Gastrocnemius medialis (tissue), 4 donors: Measurements from ENCODE around the gene RNF168. TPM values are rescaled to one million over a fixed set of nuclear protein-coding genes. Genes with fewer than 3 reads are reported as not detected.
"Not testable (repeated sequence)": the region's sequence is repeated elsewhere in the genome, so short reads cannot be mapped to it uniquely, and the experiment has no call there.

Experiments
- ATAC-seq, 2 donors: fragments of 150-250 bp; one replicate each; pipeline ENCODE4 v1.9.1; 2016
- DNase-seq, 2 donors: peaks; one replicate each; pipeline ENCODE4 v3.0.0-alpha.2; 2019
- H3K27ac ChIP-seq, 4 donors: fragments of 200-600 bp; sonication (generic); 1 replicate in 1 of 4; 2 replicates in 3 of 4; pipeline ENCODE4 v1.5.1; 2016 to 2018; ENCODE audit warnings: mild to moderate bottlenecking in 2 of 4, moderate library complexity in 1 of 4
- H3K27me3 ChIP-seq, 3 donors: fragments of 200-600 bp; sonication (generic) in 2 of 3; 1 replicate in 1 of 3; 2 replicates in 2 of 3; pipeline versions ENCODE4 v1.5.1 to v1.6.0; 2016 to 2019; ENCODE audit warnings: mild to moderate bottlenecking in 1 of 3, moderate library complexity in 1 of 3
- H3K36me3 ChIP-seq, 2 donors: fragments of 200-600 bp; sonication (generic) in 1 of 2; one replicate each; pipeline ENCODE4 v1.5.1; 2017 to 2018
- H3K4me1 ChIP-seq, 2 donors: fragments of 200-600 bp; sonication (generic) in 1 of 2; one replicate each; pipeline ENCODE4 v1.5.1; 2016 to 2017; ENCODE audit warnings: mild to moderate bottlenecking in 2 of 2
- H3K4me3 ChIP-seq, 4 donors: fragments of 200-600 bp; sonication (generic) in 3 of 4; 1 replicate in 1 of 4; 2 replicates in 3 of 4; pipeline ENCODE4 v1.5.1; 2016 to 2019; ENCODE audit warnings: mild to moderate bottlenecking in 2 of 4
- H3K9me3 ChIP-seq, 3 donors: fragments of 200-600 bp; sonication (generic) in 2 of 3; 1 replicate in 1 of 3; 2 replicates in 2 of 3; pipeline ENCODE4 v1.5.1; 2016 to 2019
- POLR2A ChIP-seq, 2 donors: fragments of 450-650 bp; IDR thresholded peaks; one replicate each; pipeline ENCODE4 v1.6.1; 2017; ENCODE audit warnings: antibody characterized with exemption in 2 of 2, mild to moderate bottlenecking in 2 of 2, moderate library complexity in 2 of 2
- in situ Hi-C, 4 donors: fragments of 200-750 bp; cut with MboI; loops; one replicate each; pipeline versions ENCODE4 v1.15.0 to v1.8.0; 2017; ENCODE audit warnings: low sequenced_read_pairs in 4 of 4
- intact Hi-C: fragments of 100-400 bp; cut with DNase I; formaldehyde crosslinking; loops from one replicate; pipeline ENCODE4 v1.15.1; 2023; ENCODE audit warnings: low total_unique reads
- total RNA-seq, 4 donors: library from RNA; depleted of rRNA; stranded (reverse); fragments of >200 nt; gene quantifications; one replicate each; pipeline versions ENCODE4 v1.1.0 to v1.2.3, GENCODE V29; 2016
- TF ChIP-seq, protein P1 (sequence below), 5 experiments: fragments of 450-650 bp in 3 of 5; fragments of 200-600 bp in 2 of 5; sonication (generic) in 2 of 5; IDR thresholded peaks in 4 of 5; conservative IDR thresholded peaks in 1 of 5; 1 replicate in 4 of 5; 2 replicates in 1 of 5; pipeline ENCODE4 v1.5.1; 2016 to 2019; ENCODE audit warnings: antibody characterized with exemption in 5 of 5, mild to moderate bottlenecking in 3 of 5, moderate library complexity in 3 of 5

RNF168 gene
- total RNA-seq, 4 donors from 2014 or later = 6.5 to 14.6 (median 11.0) TPM

GRCh38 chr3:196524527-196524926, 21.0 kb upstream of the RNF168 start:
- Histone ChIP-seq H3K36me3 (no peaks in the 10 kb centered on the region), H3K27me3 (no peaks in the 10 kb centered on the region), H3K4me3 (no peak overlapping the region), H3K4me1 (no peaks in the 10 kb centered on the region), H3K27ac (no peak overlapping the region), H3K9me3 (peaks cover 0 to 6% (median 4%) of the 10 kb centered on the region in 3 donors)
- no peak for DNase-seq
- in situ Hi-C loops (loop anchor here (5.0 to 25.0 kb wide), 3 partner anchors 267 to 437 kb away; partner anchors contain the start of gene TFRC (in 1 of the 4)), intact Hi-C loops (no loop called here)
- no peak for ATAC-seq
- TF ChIP-seq POLR2A (IDR thresholded peaks at IDR 0.05) = no peak
- TF ChIP-seq, protein P1, sequence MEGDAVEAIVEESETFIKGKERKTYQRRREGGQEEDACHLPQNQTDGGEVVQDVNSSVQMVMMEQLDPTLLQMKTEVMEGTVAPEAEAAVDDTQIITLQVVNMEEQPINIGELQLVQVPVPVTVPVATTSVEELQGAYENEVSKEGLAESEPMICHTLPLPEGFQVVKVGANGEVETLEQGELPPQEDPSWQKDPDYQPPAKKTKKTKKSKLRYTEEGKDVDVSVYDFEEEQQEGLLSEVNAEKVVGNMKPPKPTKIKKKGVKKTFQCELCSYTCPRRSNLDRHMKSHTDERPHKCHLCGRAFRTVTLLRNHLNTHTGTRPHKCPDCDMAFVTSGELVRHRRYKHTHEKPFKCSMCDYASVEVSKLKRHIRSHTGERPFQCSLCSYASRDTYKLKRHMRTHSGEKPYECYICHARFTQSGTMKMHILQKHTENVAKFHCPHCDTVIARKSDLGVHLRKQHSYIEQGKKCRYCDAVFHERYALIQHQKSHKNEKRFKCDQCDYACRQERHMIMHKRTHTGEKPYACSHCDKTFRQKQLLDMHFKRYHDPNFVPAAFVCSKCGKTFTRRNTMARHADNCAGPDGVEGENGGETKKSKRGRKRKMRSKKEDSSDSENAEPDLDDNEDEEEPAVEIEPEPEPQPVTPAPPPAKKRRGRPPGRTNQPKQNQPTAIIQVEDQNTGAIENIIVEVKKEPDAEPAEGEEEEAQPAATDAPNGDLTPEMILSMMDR (IDR thresholded peaks at IDR 0.05 in 4 of 5, conservative IDR thresholded peaks at IDR 0.05 in 1 of 5) = no peak

DNA sequence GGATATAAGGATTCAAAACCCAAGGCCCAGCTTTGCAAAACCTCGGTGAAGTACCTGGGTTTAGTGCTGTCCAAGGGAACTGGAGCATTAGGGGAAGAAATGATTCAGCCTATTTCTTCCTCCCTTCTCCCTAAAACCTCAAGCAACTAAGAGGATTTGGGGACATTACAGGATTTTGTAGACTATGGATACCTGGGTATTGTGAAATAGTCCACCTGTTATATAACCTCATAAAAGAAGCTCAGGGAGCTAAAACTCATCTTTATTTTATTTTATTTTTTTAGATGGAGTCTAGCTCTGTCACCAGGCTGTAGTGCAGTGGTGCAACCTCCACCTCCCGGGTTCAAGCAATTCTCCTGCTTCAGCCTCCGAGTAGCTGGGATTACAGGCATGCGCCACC, 20.3 kb upstream of the RNF168 start:
- intact Hi-C loops (no loop called here), in situ Hi-C loops (loop anchor here (5.0 to 25.0 kb wide), 3 partner anchors 267 to 437 kb away; partner anchors contain the start of gene TFRC (in 1 of the 4))
- peaks cover 0 to 8% (median 4%) of the 10 kb centered on the region in 3 donors for H3K9me3 ChIP-seq

GRCh38 chr3:196521291-196521690, 17.7 kb upstream of the RNF168 start:
- ATAC-seq, H3K36me3 ChIP-seq, H3K9me3 ChIP-seq, H3K27me3 ChIP-seq, H3K4me1 ChIP-seq, DNase-seq, intact Hi-C loops, H3K27ac ChIP-seq, H3K4me3 ChIP-seq: not testable (repeated sequence)
- in situ Hi-C loops = loop anchor here (5.0 to 25.0 kb wide), 3 partner anchors 264 to 434 kb away; partner anchors contain the start of gene TFRC (in 1 of the 4)

More for the DNA sequence above, 20.3 kb upstream of the RNF168 start:
- no peak for DNase-seq
- Histone ChIP-seq H3K27ac (no peak overlapping the region), H3K36me3 (no peaks in the 10 kb centered on the region), H3K4me1 (no peaks in the 10 kb centered on the region), H3K27me3 (no peaks in the 10 kb centered on the region), H3K4me3 (no peak overlapping the region)
- TF ChIP-seq, protein P1 (IDR thresholded peaks at IDR 0.05 in 4 of 5, conservative IDR thresholded peaks at IDR 0.05 in 1 of 5) = no peak
- TF ChIP-seq POLR2A (IDR thresholded peaks at IDR 0.05) = no peak
- no peak for ATAC-seq

GRCh38 chr3:196519718-196520082, 16.1 kb upstream of the RNF168 start:
- intact Hi-C loops = loop anchor here (1.0 to 5.0 kb wide), 3 partner anchors 33 to 265 kb away; partner anchors contain the start of gene UBXN7
- Histone ChIP-seq H3K4me3 (no peak overlapping the region), H3K36me3 (no peaks in the 10 kb centered on the region), H3K9me3 (peaks cover 0 to 8% (median 4%) of the 10 kb centered on the region in 3 donors), H3K27ac (no peak overlapping the region), H3K27me3 (no peaks in the 10 kb centered on the region), H3K4me1 (peaks cover 13 to 17% of the 10 kb centered on the region in 2 donors)
- ATAC-seq (no peak), DNase-seq (no peak)
- in situ Hi-C loops = loop anchor here (5.0 to 25.0 kb wide), 3 partner anchors 262 to 432 kb away; partner anchors contain the start of gene TFRC (in 1 of the 4)
- TF ChIP-seq, protein P1 (IDR thresholded peaks at IDR 0.05 in 4 of 5, conservative IDR thresholded peaks at IDR 0.05 in 1 of 5) = no peak
- TF ChIP-seq POLR2A (IDR thresholded peaks at IDR 0.05) = no peak

DNA sequence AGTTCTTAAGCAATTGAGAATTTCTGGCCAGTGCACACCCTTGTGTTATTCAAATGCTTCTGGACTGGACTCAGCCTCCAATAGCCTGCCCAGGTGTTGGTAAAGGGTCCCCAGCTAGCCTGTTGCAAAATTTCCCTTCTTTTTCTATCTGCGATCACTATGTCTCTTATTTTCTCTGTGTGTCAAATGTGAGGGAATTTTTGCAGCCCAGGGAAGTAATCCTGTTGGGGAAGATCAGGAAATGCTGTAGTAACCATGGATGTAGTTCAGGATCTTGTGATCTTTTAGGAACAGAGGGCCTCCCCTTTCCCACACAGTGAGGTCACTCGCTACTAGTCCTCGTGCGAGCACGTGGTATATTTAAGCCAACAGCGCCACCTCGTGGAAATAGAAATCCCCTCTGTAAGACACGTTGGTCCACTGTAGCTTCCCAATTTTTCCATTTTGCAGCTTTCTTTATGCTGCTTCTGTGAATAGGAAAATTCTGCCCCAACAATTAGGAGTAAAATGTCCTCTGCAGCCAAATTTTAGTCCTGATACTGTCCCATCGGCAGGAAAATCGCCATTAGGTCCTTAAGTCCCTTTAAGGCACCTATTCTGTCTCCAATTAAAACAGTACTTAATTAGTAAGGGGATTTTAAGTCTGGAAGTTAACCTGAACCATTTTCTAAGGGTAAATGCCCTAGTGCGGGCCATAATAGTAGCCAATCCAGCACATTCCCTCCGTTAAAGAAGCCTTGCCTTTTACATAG, 15.6 kb upstream of the RNF168 start:
- no peak overlapping the region for H3K4me3 ChIP-seq

More for the DNA sequence above, 15.6 kb upstream of the RNF168 start:
- Histone ChIP-seq H3K4me1 (peaks cover 19 to 23% of the 10 kb centered on the region in 2 donors), H3K36me3 (no peaks in the 10 kb centered on the region), H3K27me3 (no peaks in the 10 kb centered on the region), H3K9me3 (peaks cover 0 to 8% (median 4%) of the 10 kb centered on the region in 3 donors), H3K27ac (peak overlapping the region; percentile 7 to 50 (median 25))
- no peak for TF ChIP-seq POLR2A (IDR thresholded peaks at IDR 0.05)
- TF ChIP-seq, protein P1 (IDR thresholded peaks at IDR 0.05 in 4 of 5, conservative IDR thresholded peaks at IDR 0.05 in 1 of 5) = peak; percentile 69 to 82 (median 77)
- in situ Hi-C loops (loop anchor here in 1 of 4 donors (25.0 kb wide), 1 partner anchor 432 kb away; the partner anchor contains the start of gene TFRC), intact Hi-C loops (loop anchor here (1.0 to 5.0 kb wide), 3 partner anchors 33 to 264 kb away; partner anchors contain the start of gene UBXN7)
- ATAC-seq (peak; percentile 60 to 66), DNase-seq (peak; percentile 56 to 71)
